HepG2 (cell line): Measurements from ENCODE around the gene KRTAP5-6. TPM values are rescaled to one million over a fixed set of nuclear protein-coding genes. Genes with fewer than 3 reads are reported as not detected.
A peak's percentile ranks its signal among the peaks of the same experiment; 100 is the strongest.

Experiments
- ATF1 ChIP-seq: IDR thresholded peaks from 2 replicates; pipeline ENCODE4 v1.6.1; 2016; ENCODE audit warnings: mild to moderate bottlenecking, control low read depth
- CBX1 ChIP-seq: IDR thresholded peaks from one replicate; pipeline ENCODE4 v1.6.1; 2016; ENCODE audit warnings: antibody characterized with exemption, low read depth
- MIER2 ChIP-seq: IDR thresholded peaks from 2 replicates; pipeline ENCODE4 v1.6.1; 2016; ENCODE audit warnings: missing biosample characterization, missing genetic modification reagents
- NONO ChIP-seq, 2 experiments: fragments of 450-650 bp in 1 of 2; sonication (generic) in 1 of 2; formaldehyde crosslinking in 1 of 2; IDR thresholded peaks in 1 of 2; conservative IDR thresholded peaks in 1 of 2; 2 replicates each; pipeline versions ENCODE4 v1.6.1 to v1.8.0; 2017 to 2022; ENCODE audit warnings: mild to moderate bottlenecking in 1 of 2, missing genetic modification reagents in 1 of 2, moderate library complexity in 1 of 2
- PAF1 ChIP-seq: IDR thresholded peaks from 2 replicates; pipeline ENCODE4 v1.6.1; 2016; ENCODE audit warnings: missing genetic modification reagents, missing compliant biosample characterization
- PAWR ChIP-seq: sonication (generic); formaldehyde crosslinking; IDR thresholded peaks from 2 replicates; pipeline ENCODE4 v1.4.0; 2020; ENCODE audit warnings: missing genetic modification reagents, mild to moderate bottlenecking, borderline replicate concordance
- PHF20 ChIP-seq: sonication (generic); formaldehyde crosslinking; IDR thresholded peaks from 2 replicates; pipeline ENCODE4 v1.5.0; 2020; ENCODE audit warnings: mild to moderate bottlenecking, missing genetic modification reagents
- RELA ChIP-seq: sonication (generic); formaldehyde crosslinking; IDR thresholded peaks from 2 replicates; pipeline ENCODE4 v1.4.0; 2020; ENCODE audit warnings: missing genetic modification reagents
- SOX6 ChIP-seq, 2 experiments: fragments of 450-650 bp in 1 of 2; sonication (generic) in 1 of 2; formaldehyde crosslinking in 1 of 2; IDR thresholded peaks; 2 replicates each; pipeline versions ENCODE4 v1.4.0 to v1.6.1; 2017 to 2020; ENCODE audit warnings: antibody characterized with exemption in 1 of 2, mild to moderate bottlenecking in 1 of 2, missing genetic modification reagents in 1 of 2
- ZNF136 ChIP-seq: sonication (generic); formaldehyde crosslinking; IDR thresholded peaks from 2 replicates; pipeline ENCODE4 v1.8.1; 2022; ENCODE audit warnings: low read depth, mild to moderate bottlenecking, moderate library complexity, missing genetic modification reagents
- ZNF296 ChIP-seq: sonication (generic); formaldehyde crosslinking; conservative IDR thresholded peaks from 2 replicates; pipeline ENCODE4 v1.5.0; 2020; ENCODE audit warnings: mild to moderate bottlenecking, missing genetic modification reagents
- ZNF432 ChIP-seq: sonication (generic); formaldehyde crosslinking; IDR thresholded peaks from 2 replicates; pipeline ENCODE4 v1.5.0; 2020; ENCODE audit warnings: missing genetic modification reagents, mild to moderate bottlenecking, borderline replicate concordance
- ZNF644 ChIP-seq: IDR thresholded peaks from 2 replicates; pipeline ENCODE4 v1.6.1; 2016; ENCODE audit warnings: low read depth
- polyA plus RNA-seq, 8 experiments: library from polyadenylated mRNA; depleted of rRNA in 3 of 8; stranded (reverse) in 7 of 8; unstranded in 1 of 8; fragments of >200 nt; fragmentation: Illumina TruSeq in 4 of 8; extraction: Trizol in 4 of 8; gene quantifications; 2 replicates each; pipeline versions ENCODE4 v1.2.1 to v1.2.3, GENCODE V29; 2011 to 2016; ENCODE audit warnings: low read depth in 4 of 8, missing spikeins in 1 of 8, mixed read lengths in 1 of 8; ENCODE audit not compliant: insufficient read depth in 1 of 8
- total RNA-seq, 5 experiments: library from RNA; depleted of rRNA; stranded (reverse); fragments of >200 nt; fragmentation: Illumina TruSeq; extraction: Trizol; gene quantifications; 2 replicates each; pipeline ENCODE4 v1.2.3, GENCODE V29; 2016; ENCODE audit warnings: low read depth in 1 of 5
- TF ChIP-seq, protein P1 (sequence below): IDR thresholded peaks from 2 replicates; pipeline ENCODE4 v1.6.1; 2016
- TF ChIP-seq, protein P2 (sequence below): sonication (generic); formaldehyde crosslinking; IDR thresholded peaks from 2 replicates; pipeline ENCODE4 v1.9.0; 2021; ENCODE audit warnings: missing genetic modification reagents, borderline replicate concordance
- TF ChIP-seq, protein P3 (sequence below): IDR thresholded peaks from 2 replicates; pipeline ENCODE4 v1.6.1; 2016; ENCODE audit warnings: low read depth, borderline replicate concordance
- TF ChIP-seq, protein P4 (sequence below): IDR thresholded peaks from 2 replicates; pipeline ENCODE4 v1.6.1; 2016; ENCODE audit warnings: missing biosample characterization, missing genetic modification reagents, low read depth

KRTAP5-6 gene
- total and polyA plus RNA-seq, 2 of the 13 experiments (the other 11 are each of a cell fraction or from before 2014, with no cell fraction given): not detected

DNA sequence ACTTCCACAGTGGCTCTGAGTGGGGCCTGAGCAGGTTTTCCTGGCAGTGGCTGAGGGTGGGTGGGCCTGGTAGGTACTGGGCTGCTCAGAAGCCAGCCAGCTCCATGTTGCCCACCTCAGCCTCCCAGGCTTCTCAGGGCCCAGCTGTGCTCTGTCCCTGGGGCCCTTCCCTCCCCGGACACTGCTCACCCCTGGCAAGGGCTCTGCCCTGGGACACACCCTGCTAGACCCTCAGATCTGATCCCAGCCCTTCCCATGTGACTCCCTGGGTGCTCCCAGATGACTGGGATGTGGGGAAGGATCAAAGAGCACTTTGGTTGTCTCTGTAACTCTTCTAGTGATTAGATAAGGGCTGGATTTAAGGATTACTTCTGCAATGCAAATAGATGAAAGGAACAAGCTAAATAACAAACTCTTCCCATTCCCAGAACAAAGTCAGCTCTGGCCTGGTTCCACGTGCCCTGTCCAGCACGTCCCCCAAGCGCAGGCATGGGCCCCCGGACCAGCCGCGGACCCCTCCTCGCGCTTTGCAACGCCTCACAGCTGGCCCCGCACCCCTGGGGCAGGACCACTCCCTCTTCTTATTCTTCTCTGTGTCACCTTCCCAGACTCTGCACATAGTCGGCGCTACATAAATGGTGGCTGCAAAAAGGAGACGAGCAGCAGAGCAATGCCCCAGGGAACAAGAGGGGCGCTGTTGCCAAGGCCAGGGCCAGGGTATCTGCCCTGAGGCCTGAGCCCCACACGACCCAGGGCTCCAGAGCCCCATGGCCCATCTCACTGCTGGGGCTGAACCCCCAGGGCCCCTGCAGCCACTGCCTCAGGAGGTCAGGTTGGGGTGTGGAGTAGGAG is 5.7 kb upstream of the KRTAP5-6 start (continued):
- TF ChIP-seq, protein P1, sequence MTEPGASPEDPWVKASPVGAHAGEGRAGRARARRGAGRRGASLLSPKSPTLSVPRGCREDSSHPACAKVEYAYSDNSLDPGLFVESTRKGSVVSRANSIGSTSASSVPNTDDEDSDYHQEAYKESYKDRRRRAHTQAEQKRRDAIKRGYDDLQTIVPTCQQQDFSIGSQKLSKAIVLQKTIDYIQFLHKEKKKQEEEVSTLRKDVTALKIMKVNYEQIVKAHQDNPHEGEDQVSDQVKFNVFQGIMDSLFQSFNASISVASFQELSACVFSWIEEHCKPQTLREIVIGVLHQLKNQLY (CRISPR knock-in tag): peak; percentile 99
- no peak for TF ChIP-seq SOX6 (IDR thresholded peaks at IDR 0.05)
- TF ChIP-seq SOX6 (CRISPR knock-in tag; IDR thresholded peaks at IDR 0.05): peak; percentile 96
- TF ChIP-seq, protein P2, sequence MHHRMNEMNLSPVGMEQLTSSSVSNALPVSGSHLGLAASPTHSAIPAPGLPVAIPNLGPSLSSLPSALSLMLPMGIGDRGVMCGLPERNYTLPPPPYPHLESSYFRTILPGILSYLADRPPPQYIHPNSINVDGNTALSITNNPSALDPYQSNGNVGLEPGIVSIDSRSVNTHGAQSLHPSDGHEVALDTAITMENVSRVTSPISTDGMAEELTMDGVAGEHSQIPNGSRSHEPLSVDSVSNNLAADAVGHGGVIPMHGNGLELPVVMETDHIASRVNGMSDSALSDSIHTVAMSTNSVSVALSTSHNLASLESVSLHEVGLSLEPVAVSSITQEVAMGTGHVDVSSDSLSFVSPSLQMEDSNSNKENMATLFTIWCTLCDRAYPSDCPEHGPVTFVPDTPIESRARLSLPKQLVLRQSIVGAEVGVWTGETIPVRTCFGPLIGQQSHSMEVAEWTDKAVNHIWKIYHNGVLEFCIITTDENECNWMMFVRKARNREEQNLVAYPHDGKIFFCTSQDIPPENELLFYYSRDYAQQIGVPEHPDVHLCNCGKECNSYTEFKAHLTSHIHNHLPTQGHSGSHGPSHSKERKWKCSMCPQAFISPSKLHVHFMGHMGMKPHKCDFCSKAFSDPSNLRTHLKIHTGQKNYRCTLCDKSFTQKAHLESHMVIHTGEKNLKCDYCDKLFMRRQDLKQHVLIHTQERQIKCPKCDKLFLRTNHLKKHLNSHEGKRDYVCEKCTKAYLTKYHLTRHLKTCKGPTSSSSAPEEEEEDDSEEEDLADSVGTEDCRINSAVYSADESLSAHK (CRISPR knock-in tag): peak; percentile 41; the same call in 1 of the 2 replicates
- TF ChIP-seq, protein P3, sequence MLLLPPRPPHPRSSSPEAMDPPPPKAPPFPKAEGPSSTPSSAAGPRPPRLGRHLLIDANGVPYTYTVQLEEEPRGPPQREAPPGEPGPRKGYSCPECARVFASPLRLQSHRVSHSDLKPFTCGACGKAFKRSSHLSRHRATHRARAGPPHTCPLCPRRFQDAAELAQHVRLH: peak; percentile 80; the same call in 1 of the 2 replicates
- TF ChIP-seq NONO (IDR thresholded peaks at IDR 0.05): no peak
- TF ChIP-seq NONO (CRISPR knock-in tag; conservative IDR thresholded peaks at IDR 0.05): peak; percentile 81
- peak; percentile 27; the same call in 1 of the 2 replicates for TF ChIP-seq ZNF136 (CRISPR knock-in tag)
- peak; percentile 86; the same call in 1 of the 2 replicates for TF ChIP-seq PAF1 (CRISPR knock-in tag)
- TF ChIP-seq, protein P4, sequence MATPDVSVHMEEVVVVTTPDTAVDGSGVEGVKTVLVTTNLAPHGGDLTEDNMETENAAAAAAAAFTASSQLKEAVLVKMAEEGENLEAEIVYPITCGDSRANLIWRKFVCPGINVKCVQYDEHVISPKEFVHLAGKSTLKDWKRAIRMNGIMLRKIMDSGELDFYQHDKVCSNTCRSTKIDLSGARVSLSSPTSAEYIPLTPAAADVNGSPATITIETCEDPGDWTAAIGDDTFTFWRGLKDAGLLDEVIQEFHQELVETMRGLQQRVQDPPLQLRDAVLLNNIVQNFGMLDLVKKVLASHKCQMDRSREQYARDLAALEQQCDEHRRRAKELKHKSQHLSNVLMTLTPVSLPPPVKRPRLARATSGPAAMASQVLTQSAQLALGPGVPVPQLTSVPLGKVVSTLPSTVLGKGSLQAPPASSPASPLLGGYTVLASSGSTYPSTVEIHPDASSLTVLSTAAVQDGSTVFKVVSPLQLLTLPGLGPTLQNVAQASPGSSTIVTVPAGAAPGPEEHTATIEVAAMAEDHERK (CRISPR knock-in tag): peak; percentile 57; the same call in 1 of the 2 replicates
- peak; percentile 76 for TF ChIP-seq ATF1
- no peak for TF ChIP-seq ZNF644 (CRISPR knock-in tag)
- TF ChIP-seq MIER2 (CRISPR knock-in tag): peak; percentile 43; the same call in 1 of the 2 replicates
- peak; percentile 74; the same call in 1 of the 2 replicates for TF ChIP-seq RELA
- TF ChIP-seq PHF20 (CRISPR knock-in tag): peak; percentile 64; the same call in 1 of the 2 replicates
- TF ChIP-seq ZNF432 (CRISPR knock-in tag): no peak
- TF ChIP-seq ZNF296 (CRISPR knock-in tag): peak; percentile 98
- peak; percentile 70 for TF ChIP-seq CBX1
- 0 out of 2 replicates have a peak, but pooled peaks have one; percentile 29 for TF ChIP-seq PAWR (CRISPR knock-in tag)
